ENCODE data around the gene SLC7A7.

The SLC7A7 gene

DNA sequence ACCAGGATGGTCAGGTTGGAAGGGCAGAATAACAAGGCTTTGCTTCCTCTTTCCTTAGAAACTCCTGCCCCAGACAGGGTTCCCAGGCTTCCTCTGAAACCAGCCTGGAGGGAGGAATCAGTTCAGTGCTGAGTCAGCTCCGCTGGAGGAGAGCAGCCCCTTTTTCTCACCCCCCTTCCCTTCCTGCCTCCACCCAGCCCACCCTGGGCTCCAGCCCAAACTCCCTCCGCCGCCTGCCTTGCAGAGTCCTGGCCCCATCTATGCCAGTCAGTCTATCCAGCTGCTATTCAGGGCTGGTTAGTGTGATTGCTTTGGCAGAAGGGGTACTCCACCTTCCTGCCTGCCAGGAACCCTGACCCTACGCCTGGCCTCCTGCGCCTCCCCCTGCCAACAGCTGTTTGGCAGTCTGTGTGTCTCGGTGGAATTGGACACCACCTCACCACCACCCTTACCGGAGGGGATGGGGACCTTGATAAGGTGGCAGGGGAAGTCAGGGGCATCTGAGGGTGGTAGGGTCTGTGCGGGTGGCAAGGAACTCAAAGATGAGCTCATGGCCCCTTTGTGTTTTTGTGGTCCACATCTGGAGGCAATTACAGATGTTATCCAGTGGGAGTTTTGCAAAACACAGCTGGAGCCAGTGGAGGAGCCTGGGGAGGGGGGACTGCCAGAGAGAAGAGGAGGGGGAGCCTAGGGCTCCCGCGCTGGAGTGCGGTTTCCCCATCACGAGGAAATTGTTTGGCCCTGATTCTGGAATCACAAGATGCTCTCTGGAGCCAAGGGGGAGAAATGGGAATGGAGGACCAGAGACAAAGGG is 33.3 kb upstream of the SLC7A7 start:
- Histone ChIP-seq H3K4me3 (replicated peaks; ENCODE audit: low read depth, low read length) (no peak overlapping the region), H3K36me3 (ENCODE audit: control insufficient read depth, insufficient read depth, low read length) (no peaks in the 10 kb centered on the region), H3K27me3 (replicated peaks; ENCODE audit: control insufficient read depth, insufficient read depth, low read length) (no peaks in the 10 kb centered on the region; the same call in 1 of the 2 replicates)
- TF ChIP-seq, protein P1, sequence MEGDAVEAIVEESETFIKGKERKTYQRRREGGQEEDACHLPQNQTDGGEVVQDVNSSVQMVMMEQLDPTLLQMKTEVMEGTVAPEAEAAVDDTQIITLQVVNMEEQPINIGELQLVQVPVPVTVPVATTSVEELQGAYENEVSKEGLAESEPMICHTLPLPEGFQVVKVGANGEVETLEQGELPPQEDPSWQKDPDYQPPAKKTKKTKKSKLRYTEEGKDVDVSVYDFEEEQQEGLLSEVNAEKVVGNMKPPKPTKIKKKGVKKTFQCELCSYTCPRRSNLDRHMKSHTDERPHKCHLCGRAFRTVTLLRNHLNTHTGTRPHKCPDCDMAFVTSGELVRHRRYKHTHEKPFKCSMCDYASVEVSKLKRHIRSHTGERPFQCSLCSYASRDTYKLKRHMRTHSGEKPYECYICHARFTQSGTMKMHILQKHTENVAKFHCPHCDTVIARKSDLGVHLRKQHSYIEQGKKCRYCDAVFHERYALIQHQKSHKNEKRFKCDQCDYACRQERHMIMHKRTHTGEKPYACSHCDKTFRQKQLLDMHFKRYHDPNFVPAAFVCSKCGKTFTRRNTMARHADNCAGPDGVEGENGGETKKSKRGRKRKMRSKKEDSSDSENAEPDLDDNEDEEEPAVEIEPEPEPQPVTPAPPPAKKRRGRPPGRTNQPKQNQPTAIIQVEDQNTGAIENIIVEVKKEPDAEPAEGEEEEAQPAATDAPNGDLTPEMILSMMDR (IDR thresholded peaks at IDR 0.05; ENCODE audit: insufficient read depth, low read length, poor library complexity, severe bottlenecking) = no peak
- DNase-seq (ENCODE audit: extremely low read depth, insufficient read length) = no peak

DNA sequence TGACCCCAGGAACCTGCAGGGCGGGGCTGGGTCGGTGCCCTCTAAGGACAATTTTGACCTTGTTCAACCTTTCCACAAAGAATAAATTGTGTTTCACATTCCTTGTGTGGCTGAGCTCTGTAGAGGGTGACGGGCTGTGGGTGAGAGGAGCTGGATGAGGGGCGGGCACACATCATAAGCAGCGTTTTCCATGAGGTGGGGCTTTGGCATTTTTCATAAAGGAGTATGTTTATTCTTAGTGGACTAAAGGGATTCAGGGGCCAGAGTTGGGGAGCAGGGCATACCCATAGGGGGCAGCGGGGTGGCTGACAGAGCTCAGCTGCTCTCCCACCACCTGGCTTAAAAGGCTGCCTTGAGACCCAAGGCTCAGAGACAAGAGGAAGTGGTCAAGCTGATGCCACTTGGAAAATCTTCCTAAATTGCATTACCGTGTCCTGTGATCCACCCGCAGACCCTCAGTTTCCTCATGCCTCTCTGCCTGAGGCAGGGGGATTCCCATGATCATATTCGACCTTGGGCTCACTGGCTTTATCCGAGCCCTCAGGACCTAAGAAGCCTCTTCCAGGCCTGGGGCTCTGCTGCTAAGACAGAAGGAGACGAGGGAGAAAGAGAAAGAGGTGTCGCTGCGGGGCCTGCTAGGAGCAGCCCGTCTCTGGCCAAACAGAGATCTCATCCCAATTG is 32.6 kb upstream of the SLC7A7 start:
- H3K4me3 ChIP-seq (replicated peaks; ENCODE audit: low read depth, low read length) = no peak overlapping the region
- H3K27me3 ChIP-seq (replicated peaks; ENCODE audit: control insufficient read depth, insufficient read depth, low read length) = no peaks in the 10 kb centered on the region; the same call in 1 of the 2 replicates
- DNase-seq (ENCODE audit: extremely low read depth, insufficient read length) = no peak
- TF ChIP-seq, protein P1 (IDR thresholded peaks at IDR 0.05; ENCODE audit: insufficient read depth, low read length, poor library complexity, severe bottlenecking) = no peak
- H3K36me3 ChIP-seq (ENCODE audit: control insufficient read depth, insufficient read depth, low read length) = no peaks in the 10 kb centered on the region

DNA sequence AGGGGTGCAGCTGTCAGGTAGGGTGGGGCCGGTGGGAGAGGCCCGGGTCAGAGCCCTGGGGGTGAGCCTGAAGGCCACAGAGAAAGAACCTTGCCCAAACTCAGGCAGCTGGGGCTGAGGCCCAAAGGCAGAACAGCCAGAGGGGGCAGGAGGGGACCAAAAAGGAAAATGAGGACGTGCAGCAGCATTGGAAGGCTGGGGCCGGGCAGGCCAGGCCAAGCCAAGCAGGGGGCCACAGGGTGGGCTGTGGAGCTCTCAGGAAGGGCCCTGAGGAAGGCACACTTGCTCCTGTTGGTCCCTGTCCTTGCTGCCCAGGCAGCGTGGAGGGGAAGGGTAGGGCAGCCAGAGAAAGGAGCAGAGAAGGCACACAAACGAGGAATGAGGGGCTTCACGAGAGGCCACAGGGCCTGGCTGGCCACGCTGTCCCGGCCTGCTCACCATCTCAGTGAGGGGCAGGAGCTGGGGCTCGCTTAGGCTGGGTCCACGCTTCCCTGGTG is 31.6 kb upstream of the SLC7A7 start:
- Histone ChIP-seq H3K36me3 (ENCODE audit: control insufficient read depth, insufficient read depth, low read length) (no peaks in the 10 kb centered on the region), H3K4me3 (replicated peaks; ENCODE audit: low read depth, low read length) (no peak overlapping the region), H3K27me3 (replicated peaks; ENCODE audit: control insufficient read depth, insufficient read depth, low read length) (no peaks in the 10 kb centered on the region; the same call in 1 of the 2 replicates)
- TF ChIP-seq, protein P1 (IDR thresholded peaks at IDR 0.05; ENCODE audit: insufficient read depth, low read length, poor library complexity, severe bottlenecking) = no peak
- DNase-seq (ENCODE audit: extremely low read depth, insufficient read length) = no peak

DNA sequence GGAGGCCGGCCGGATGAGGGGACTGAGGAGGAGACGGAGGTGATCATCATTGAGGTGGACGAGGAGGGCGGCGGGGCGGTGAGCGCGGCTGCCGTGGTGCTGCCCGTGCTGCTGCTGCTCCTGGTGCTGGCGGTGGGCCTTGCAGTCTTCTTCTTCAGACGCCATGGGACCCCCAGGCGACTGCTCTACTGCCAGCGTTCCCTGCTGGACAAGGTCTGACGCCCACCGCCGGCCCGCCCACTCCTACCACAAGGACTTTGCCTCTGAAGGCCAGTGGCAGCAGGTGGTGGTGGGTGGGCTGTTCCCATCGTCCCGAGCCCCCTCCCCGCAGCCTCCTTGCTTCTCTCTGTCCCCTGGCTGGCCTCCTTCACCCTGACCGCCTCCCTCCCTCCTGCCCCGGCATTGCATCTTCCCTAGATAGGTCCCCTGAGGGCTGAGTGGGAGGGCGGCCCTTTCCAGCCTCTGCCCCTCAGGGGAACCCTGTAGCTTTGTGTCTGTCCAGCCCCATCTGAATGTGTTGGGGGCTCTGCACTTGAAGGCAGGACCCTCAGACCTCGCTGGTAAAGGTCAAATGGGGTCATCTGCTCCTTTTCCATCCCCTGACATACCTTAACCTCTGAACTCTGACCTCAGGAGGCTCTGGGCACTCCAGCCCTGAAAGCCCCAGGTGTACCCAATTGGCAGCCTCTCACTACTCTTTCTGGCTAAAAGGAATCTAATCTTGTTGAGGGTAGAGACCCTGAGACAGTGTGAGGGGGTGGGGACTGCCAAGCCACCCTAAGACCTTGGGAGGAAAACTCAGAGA is 30.8 kb upstream of the SLC7A7 start:
- no peaks in the 10 kb centered on the region; the same call in 1 of the 2 replicates for H3K27me3 ChIP-seq (replicated peaks; ENCODE audit: control insufficient read depth, insufficient read depth, low read length)
- no peak overlapping the region for H3K4me3 ChIP-seq (replicated peaks; ENCODE audit: low read depth, low read length)
- TF ChIP-seq, protein P1 (IDR thresholded peaks at IDR 0.05; ENCODE audit: insufficient read depth, low read length, poor library complexity, severe bottlenecking) = no peak
- no peaks in the 10 kb centered on the region for H3K36me3 ChIP-seq (ENCODE audit: control insufficient read depth, insufficient read depth, low read length)
- DNase-seq (ENCODE audit: extremely low read depth, insufficient read length) = no peak

DNA sequence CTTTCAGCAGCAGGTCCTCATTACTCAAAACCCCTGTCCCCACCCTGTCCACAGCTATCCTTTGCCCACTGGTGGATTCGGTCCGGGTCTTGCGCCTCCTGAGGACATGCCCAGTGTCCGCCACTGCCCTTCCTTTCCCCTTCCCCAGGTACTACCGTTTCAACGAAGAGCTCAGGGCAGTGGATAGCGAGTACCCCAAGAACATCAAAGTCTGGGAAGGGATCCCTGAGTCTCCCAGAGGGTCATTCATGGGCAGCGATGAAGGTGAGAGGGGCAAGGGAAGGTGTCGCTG is 29.8 kb upstream of the SLC7A7 start:
- no peaks in the 10 kb centered on the region for H3K36me3 ChIP-seq (ENCODE audit: control insufficient read depth, insufficient read depth, low read length)
- DNase-seq (ENCODE audit: extremely low read depth, insufficient read length) = no peak
- TF ChIP-seq, protein P1 (IDR thresholded peaks at IDR 0.05; ENCODE audit: insufficient read depth, low read length, poor library complexity, severe bottlenecking) = no peak
- no peak overlapping the region for H3K4me3 ChIP-seq (replicated peaks; ENCODE audit: low read depth, low read length)
- no peaks in the 10 kb centered on the region; the same call in 1 of the 2 replicates for H3K27me3 ChIP-seq (replicated peaks; ENCODE audit: control insufficient read depth, insufficient read depth, low read length)
